HepG2 (cell line): Measurements from ENCODE around the gene INAFM1. TPM values are rescaled to one million over a fixed set of nuclear protein-coding genes. Genes with fewer than 3 reads are reported as not detected.

ENCODE experiments used
- ARNTL ChIP-seq: sonication (generic); formaldehyde crosslinking; IDR thresholded peaks from 2 replicates; pipeline ENCODE4 v1.4.0; 2020; ENCODE audit warnings: mild to moderate bottlenecking, missing genetic modification reagents
- CENPX ChIP-seq: sonication (generic); formaldehyde crosslinking; IDR thresholded peaks from 2 replicates; pipeline ENCODE4 v1.9.0; 2021; ENCODE audit warnings: mild to moderate bottlenecking, missing genetic modification reagents, moderate library complexity
- FOXA1 ChIP-seq, 2 experiments: fragments of 450-650 bp in 1 of 2; sonication (generic) in 1 of 2; formaldehyde crosslinking in 1 of 2; IDR thresholded peaks; 2 replicates each; pipeline versions ENCODE4 v1.4.0 to v1.6.1; 2016 to 2020; ENCODE audit warnings: missing genetic modification reagents in 1 of 2
- HOXA9 ChIP-seq: sonication (generic); formaldehyde crosslinking; IDR thresholded peaks from 2 replicates; pipeline ENCODE4 v1.8.1; 2022; ENCODE audit warnings: missing genetic modification reagents, mild to moderate bottlenecking, moderate library complexity, borderline replicate concordance
- ISL2 ChIP-seq: sonication (generic); formaldehyde crosslinking; IDR thresholded peaks from 2 replicates; pipeline ENCODE4 v1.5.0; 2020; ENCODE audit warnings: missing genetic modification reagents
- ISX ChIP-seq: sonication (generic); formaldehyde crosslinking; conservative IDR thresholded peaks from 2 replicates; pipeline ENCODE4 v1.5.0; 2020; ENCODE audit warnings: missing genetic modification reagents
- MIXL1 ChIP-seq: IDR thresholded peaks from 2 replicates; pipeline ENCODE4 v1.6.1; 2016
- TBL1XR1 ChIP-seq: fragments of 150-350 bp; IDR thresholded peaks from 2 replicates; pipeline ENCODE4 v1.6.1; 2014; ENCODE audit warnings: borderline replicate concordance, low read length; ENCODE audit not compliant: partially characterized antibody
- ZBTB1 ChIP-seq: sonication (generic); formaldehyde crosslinking; IDR thresholded peaks from 2 replicates; pipeline ENCODE4 v1.4.0; 2020; ENCODE audit warnings: missing genetic modification reagents, borderline replicate concordance
- ZNF615 ChIP-seq: sonication (generic); formaldehyde crosslinking; IDR thresholded peaks from 2 replicates; pipeline ENCODE4 v1.5.0; 2020; ENCODE audit warnings: mild to moderate bottlenecking, missing genetic modification reagents, borderline replicate concordance
- polyA plus RNA-seq, 8 experiments: library from polyadenylated mRNA; depleted of rRNA in 3 of 8; stranded (reverse) in 7 of 8; unstranded in 1 of 8; fragments of >200 nt; fragmentation: Illumina TruSeq in 4 of 8; extraction: Trizol in 4 of 8; gene quantifications; 2 replicates each; pipeline versions ENCODE4 v1.2.1 to v1.2.3, GENCODE V29; 2011 to 2016; ENCODE audit warnings: low read depth in 4 of 8, missing spikeins in 1 of 8, mixed read lengths in 1 of 8; ENCODE audit not compliant: insufficient read depth in 1 of 8
- total RNA-seq, 5 experiments: library from RNA; depleted of rRNA; stranded (reverse); fragments of >200 nt; fragmentation: Illumina TruSeq; extraction: Trizol; gene quantifications; 2 replicates each; pipeline ENCODE4 v1.2.3, GENCODE V29; 2016; ENCODE audit warnings: low read depth in 1 of 5
- TF ChIP-seq, protein P1 (sequence below), 2 experiments: fragments of 450-650 bp in 1 of 2; sonication (generic) in 1 of 2; formaldehyde crosslinking in 1 of 2; IDR thresholded peaks; 2 replicates each; pipeline versions ENCODE4 v1.6.1 to v1.8.0; 2016 to 2022; ENCODE audit warnings: antibody characterized with exemption in 1 of 2, mild to moderate bottlenecking in 1 of 2, missing genetic modification reagents in 1 of 2
- TF ChIP-seq, protein P2 (sequence below): fragments of 450-650 bp; IDR thresholded peaks from 2 replicates; pipeline ENCODE4 v1.6.1; 2017

INAFM1 gene
- total and polyA plus RNA-seq, 2 of the 13 experiments (the other 11 are each of a cell fraction or from before 2014, with no cell fraction given) = 0.88 to 1.9 TPM

GRCh38 chr19:47240996-47241918, 33.4 kb upstream of the INAFM1 start (continued):
- TF ChIP-seq, protein P1, sequence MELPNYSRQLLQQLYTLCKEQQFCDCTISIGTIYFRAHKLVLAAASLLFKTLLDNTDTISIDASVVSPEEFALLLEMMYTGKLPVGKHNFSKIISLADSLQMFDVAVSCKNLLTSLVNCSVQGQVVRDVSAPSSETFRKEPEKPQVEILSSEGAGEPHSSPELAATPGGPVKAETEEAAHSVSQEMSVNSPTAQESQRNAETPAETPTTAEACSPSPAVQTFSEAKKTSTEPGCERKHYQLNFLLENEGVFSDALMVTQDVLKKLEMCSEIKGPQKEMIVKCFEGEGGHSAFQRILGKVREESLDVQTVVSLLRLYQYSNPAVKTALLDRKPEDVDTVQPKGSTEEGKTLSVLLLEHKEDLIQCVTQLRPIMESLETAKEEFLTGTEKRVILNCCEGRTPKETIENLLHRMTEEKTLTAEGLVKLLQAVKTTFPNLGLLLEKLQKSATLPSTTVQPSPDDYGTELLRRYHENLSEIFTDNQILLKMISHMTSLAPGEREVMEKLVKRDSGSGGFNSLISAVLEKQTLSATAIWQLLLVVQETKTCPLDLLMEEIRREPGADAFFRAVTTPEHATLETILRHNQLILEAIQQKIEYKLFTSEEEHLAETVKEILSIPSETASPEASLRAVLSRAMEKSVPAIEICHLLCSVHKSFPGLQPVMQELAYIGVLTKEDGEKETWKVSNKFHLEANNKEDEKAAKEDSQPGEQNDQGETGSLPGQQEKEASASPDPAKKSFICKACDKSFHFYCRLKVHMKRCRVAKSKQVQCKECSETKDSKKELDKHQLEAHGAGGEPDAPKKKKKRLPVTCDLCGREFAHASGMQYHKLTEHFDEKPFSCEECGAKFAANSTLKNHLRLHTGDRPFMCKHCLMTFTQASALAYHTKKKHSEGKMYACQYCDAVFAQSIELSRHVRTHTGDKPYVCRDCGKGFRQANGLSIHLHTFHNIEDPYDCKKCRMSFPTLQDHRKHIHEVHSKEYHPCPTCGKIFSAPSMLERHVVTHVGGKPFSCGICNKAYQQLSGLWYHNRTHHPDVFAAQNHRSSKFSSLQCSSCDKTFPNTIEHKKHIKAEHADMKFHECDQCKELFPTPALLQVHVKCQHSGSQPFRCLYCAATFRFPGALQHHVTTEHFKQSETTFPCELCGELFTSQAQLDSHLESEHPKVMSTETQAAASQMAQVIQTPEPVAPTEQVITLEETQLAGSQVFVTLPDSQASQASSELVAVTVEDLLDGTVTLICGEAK (IDR thresholded peaks at IDR 0.05) = no peak
- TF ChIP-seq, protein P1 (CRISPR knock-in tag; IDR thresholded peaks at IDR 0.05) = no peak
- no peak for TF ChIP-seq FOXA1 (IDR thresholded peaks at IDR 0.05)
- TF ChIP-seq FOXA1 (CRISPR knock-in tag; IDR thresholded peaks at IDR 0.05) = no peak
- TF ChIP-seq HOXA9 (CRISPR knock-in tag) = peak; percentile 77; the same call in 1 of the 2 replicates
- TF ChIP-seq CENPX (CRISPR knock-in tag) = no peak
- no peak for TF ChIP-seq ZNF615 (CRISPR knock-in tag)
- no peak for TF ChIP-seq ISL2
- TF ChIP-seq, protein P2, sequence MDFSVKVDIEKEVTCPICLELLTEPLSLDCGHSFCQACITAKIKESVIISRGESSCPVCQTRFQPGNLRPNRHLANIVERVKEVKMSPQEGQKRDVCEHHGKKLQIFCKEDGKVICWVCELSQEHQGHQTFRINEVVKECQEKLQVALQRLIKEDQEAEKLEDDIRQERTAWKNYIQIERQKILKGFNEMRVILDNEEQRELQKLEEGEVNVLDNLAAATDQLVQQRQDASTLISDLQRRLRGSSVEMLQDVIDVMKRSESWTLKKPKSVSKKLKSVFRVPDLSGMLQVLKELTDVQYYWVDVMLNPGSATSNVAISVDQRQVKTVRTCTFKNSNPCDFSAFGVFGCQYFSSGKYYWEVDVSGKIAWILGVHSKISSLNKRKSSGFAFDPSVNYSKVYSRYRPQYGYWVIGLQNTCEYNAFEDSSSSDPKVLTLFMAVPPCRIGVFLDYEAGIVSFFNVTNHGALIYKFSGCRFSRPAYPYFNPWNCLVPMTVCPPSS = no peak
- TF ChIP-seq ARNTL (CRISPR knock-in tag) = no peak
- TF ChIP-seq ISX = no peak
- TF ChIP-seq MIXL1 (CRISPR knock-in tag) = no peak
- no peak for TF ChIP-seq TBL1XR1
- TF ChIP-seq ZBTB1 (CRISPR knock-in tag) = no peak
